Body of pancreas (tissue), 4 donors: ENCODE measurements around the gene SLC7A1.

Source experiments
- POLR2A ChIP-seq, 3 donors: fragments of 450-650 bp; IDR thresholded peaks; one replicate each; pipeline ENCODE4 v1.6.1; 2016; ENCODE audit warnings: antibody characterized with exemption in 3 of 3, mild to moderate bottlenecking in 2 of 3
- TF ChIP-seq, protein P1 (sequence below), 7 experiments: fragments of 450-650 bp in 4 of 7; fragments of 200-600 bp in 3 of 7; sonication (generic) in 3 of 7; IDR thresholded peaks; one replicate each; pipeline ENCODE4 v1.5.1; 2016 to 2019; ENCODE audit warnings: antibody characterized with exemption in 7 of 7

DNA sequence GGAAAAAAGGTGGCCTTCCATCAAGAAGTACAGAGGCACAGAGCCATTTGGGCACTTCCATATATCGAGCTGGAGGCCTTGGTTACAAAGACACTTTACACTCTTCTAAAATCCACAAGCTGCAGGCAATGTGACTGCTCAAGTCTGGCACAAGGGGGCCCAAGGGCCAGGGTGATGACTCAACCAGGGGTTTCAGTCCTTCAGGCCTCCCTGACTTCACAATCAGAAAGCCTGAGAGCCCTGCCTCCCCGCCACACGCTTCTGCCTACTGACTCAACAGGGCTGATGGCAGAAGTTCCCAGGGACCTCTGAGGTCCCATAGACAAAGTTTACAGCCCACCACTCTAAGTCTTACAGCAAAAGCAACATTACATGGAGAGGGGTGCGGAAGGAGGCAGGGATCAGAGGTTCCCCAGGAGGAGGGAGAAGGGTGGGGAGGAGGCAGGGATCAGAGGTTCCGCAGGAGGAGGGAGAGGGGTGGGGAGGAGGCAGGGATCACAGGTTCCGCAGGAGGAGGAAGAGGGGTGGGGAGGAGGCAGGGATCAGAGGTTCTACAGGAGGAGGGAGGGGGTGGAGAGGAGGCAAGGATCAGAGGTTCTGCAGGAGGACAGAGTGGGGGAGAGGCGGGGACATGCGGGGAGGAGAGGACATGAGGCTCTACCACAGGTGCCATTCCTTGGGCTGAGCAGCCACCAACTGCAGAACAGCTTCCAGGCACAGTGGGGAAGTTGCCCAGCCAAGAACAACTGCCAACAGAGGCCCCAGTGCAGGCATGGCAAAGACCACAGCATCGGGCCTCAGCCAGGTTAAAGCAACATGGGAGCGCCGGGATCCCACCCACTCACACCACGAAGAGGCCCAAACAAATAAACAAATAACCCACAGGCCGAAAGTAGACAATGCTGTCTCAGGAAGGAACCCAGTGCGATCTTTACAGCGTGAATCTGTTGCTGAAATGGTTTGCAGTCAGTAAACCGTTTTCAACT lies 52.0 kb downstream of the SLC7A1 start:
- TF ChIP-seq, protein P1, sequence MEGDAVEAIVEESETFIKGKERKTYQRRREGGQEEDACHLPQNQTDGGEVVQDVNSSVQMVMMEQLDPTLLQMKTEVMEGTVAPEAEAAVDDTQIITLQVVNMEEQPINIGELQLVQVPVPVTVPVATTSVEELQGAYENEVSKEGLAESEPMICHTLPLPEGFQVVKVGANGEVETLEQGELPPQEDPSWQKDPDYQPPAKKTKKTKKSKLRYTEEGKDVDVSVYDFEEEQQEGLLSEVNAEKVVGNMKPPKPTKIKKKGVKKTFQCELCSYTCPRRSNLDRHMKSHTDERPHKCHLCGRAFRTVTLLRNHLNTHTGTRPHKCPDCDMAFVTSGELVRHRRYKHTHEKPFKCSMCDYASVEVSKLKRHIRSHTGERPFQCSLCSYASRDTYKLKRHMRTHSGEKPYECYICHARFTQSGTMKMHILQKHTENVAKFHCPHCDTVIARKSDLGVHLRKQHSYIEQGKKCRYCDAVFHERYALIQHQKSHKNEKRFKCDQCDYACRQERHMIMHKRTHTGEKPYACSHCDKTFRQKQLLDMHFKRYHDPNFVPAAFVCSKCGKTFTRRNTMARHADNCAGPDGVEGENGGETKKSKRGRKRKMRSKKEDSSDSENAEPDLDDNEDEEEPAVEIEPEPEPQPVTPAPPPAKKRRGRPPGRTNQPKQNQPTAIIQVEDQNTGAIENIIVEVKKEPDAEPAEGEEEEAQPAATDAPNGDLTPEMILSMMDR (IDR thresholded peaks at IDR 0.05), result peak in 1 of 7 experiments; percentile 16
- no peak for TF ChIP-seq POLR2A (IDR thresholded peaks at IDR 0.05)
